BLaER1 treated with 17β-estradiol and CSF1 and Interleukin-3, amounts not matched to agents 10 nM and 100 nM (cell line): ENCODE data around the gene ABHD12B.
A peak's percentile ranks its signal among the peaks of the same experiment; 100 is the strongest.
"Not testable (repeated sequence)": the region's sequence is repeated elsewhere in the genome, so short reads cannot be mapped to it uniquely, and the experiment has no call there.

Experiments
- H3K27ac ChIP-seq, 11 experiments: shearing (Covaris generic); formaldehyde crosslinking; 2 replicates each; pipeline ENCODE4 v1.8.1; 2022
- H3K27me3 ChIP-seq, 11 experiments: shearing (Covaris generic); formaldehyde crosslinking; 2 replicates each; pipeline ENCODE4 v1.8.1; 2022
- H3K36me3 ChIP-seq, 11 experiments: shearing (Covaris generic); formaldehyde crosslinking; 2 replicates each; pipeline ENCODE4 v1.8.1; 2022
- H3K4me1 ChIP-seq, 10 experiments: shearing (Covaris generic); formaldehyde crosslinking; 2 replicates each; pipeline ENCODE4 v1.8.1; 2022
- H3K4me2 ChIP-seq, 11 experiments: shearing (Covaris generic); formaldehyde crosslinking; 2 replicates each; pipeline ENCODE4 v1.8.1; 2022
- H3K4me3 ChIP-seq, 10 experiments: shearing (Covaris generic); formaldehyde crosslinking; 2 replicates each; pipeline ENCODE4 v1.8.1; 2022
- H3K9ac ChIP-seq, 11 experiments: shearing (Covaris generic); formaldehyde crosslinking; 2 replicates each; pipeline ENCODE4 v1.8.1; 2022
- H3K9me3 ChIP-seq, 11 experiments: shearing (Covaris generic); formaldehyde crosslinking; replicated peaks in 1 of 11; 2 replicates each; pipeline ENCODE4 v1.8.1; 2022
- H4K20me1 ChIP-seq, 11 experiments: shearing (Covaris generic); formaldehyde crosslinking; 2 replicates each; pipeline ENCODE4 v1.8.1; 2022
- Cebpa-rat ChIP-seq, 11 experiments: shearing (Covaris generic); IDR thresholded peaks; 2 replicates each; pipeline ENCODE4 v1.8.1; 2022

Gene ABHD12B

GRCh38 chr14:50887476-50887875 is 15.6 kb downstream of the ABHD12B start:
- Histone ChIP-seq H3K9me3 (no peaks in the 10 kb centered on the region), H3K4me1 (0 out of 20 replicates have a peak, but pooled peaks cover 0 to 3% (median 0%) of the 10 kb centered on the region in 10 experiments), H3K4me2 (no peak overlapping the region), H4K20me1 (peaks cover 0 to 56% (median 0%) of the 10 kb centered on the region in 11 experiments; a peak in 3 of 22 replicates), H3K27ac (no peak overlapping the region), H3K4me3 (no peak overlapping the region), H3K36me3 (peaks cover 0 to 91% (median 0%) of the 10 kb centered on the region in 11 experiments; a peak in 5 of 22 replicates), H3K27me3 (no peaks in the 10 kb centered on the region), H3K9ac (no peak overlapping the region)
- TF ChIP-seq Cebpa-rat (IDR thresholded peaks at IDR 0.05), result no peak

GRCh38 chr14:50892255-50892654 is 20.4 kb downstream of the ABHD12B start:
- H3K27ac ChIP-seq, result no peak overlapping the region
- no peaks in the 10 kb centered on the region for H3K4me1 ChIP-seq
- no peak for TF ChIP-seq Cebpa-rat (IDR thresholded peaks at IDR 0.05)
- no peak overlapping the region for H3K4me3 ChIP-seq
- H3K36me3 ChIP-seq, result peaks cover 0 to 56% (median 0%) of the 10 kb centered on the region in 11 experiments; a peak in 4 of 22 replicates
- H3K27me3 ChIP-seq, result no peaks in the 10 kb centered on the region
- H3K9me3 ChIP-seq, result no peaks in the 10 kb centered on the region
- H3K9ac ChIP-seq, result no peak overlapping the region
- H3K4me2 ChIP-seq, result no peak overlapping the region
- H4K20me1 ChIP-seq, result peaks cover 0 to 37% (median 0%) of the 10 kb centered on the region in 11 experiments; a peak in 2 of 22 replicates

- H3K4me2 ChIP-seq, H3K4me3 ChIP-seq, H3K4me1 ChIP-seq, H3K27ac ChIP-seq, H3K9me3 ChIP-seq, H3K27me3 ChIP-seq, H3K9ac ChIP-seq: not testable (repeated sequence)
- H3K36me3 ChIP-seq, result peaks cover 0 to 62% (median 0%) of the 10 kb centered on the region in 11 experiments; a peak in 6 of 22 replicates
- H4K20me1 ChIP-seq, result peaks cover 0 to 15% (median 0%) of the 10 kb centered on the region in 11 experiments; a peak in 2 of 22 replicates
Observed at GRCh38 chr14:50896421-50896820, 24.6 kb downstream of the ABHD12B start.

- not testable (repeated sequence) for H3K9ac ChIP-seq, H3K27me3 ChIP-seq, H3K4me3 ChIP-seq, H3K9me3 ChIP-seq, H3K27ac ChIP-seq, H3K4me2 ChIP-seq
- peaks cover 0 to 14% (median 0%) of the 10 kb centered on the region in 11 experiments; a peak in 2 of 22 replicates for H4K20me1 ChIP-seq
- peaks cover 0 to 12% (median 0%) of the 10 kb centered on the region in 10 experiments; a peak in 5 of 20 replicates for H3K4me1 ChIP-seq
- peaks cover 0 to 59% (median 0%) of the 10 kb centered on the region in 11 experiments; a peak in 6 of 22 replicates for H3K36me3 ChIP-seq
Observed at GRCh38 chr14:50897005-50897404, 25.2 kb downstream of the ABHD12B start.

GRCh38 chr14:50897658-50898175 is 25.9 kb downstream of the ABHD12B start:
- TF ChIP-seq Cebpa-rat (IDR thresholded peaks at IDR 0.05), result no peak
- Histone ChIP-seq H3K9me3 (no peaks in the 10 kb centered on the region), H3K4me2 (no peak overlapping the region), H3K9ac (no peak overlapping the region), H4K20me1 (peaks cover 0 to 15% (median 0%) of the 10 kb centered on the region in 11 experiments; a peak in 1 of 22 replicates), H3K36me3 (peaks cover 0 to 61% (median 0%) of the 10 kb centered on the region in 11 experiments; a peak in 6 of 22 replicates), H3K4me3 (no peak overlapping the region), H3K27me3 (no peaks in the 10 kb centered on the region), H3K27ac (no peak overlapping the region), H3K4me1 (peaks cover 0 to 19% (median 0%) of the 10 kb centered on the region in 10 experiments; a peak in 5 of 20 replicates)

- no peak for TF ChIP-seq Cebpa-rat (IDR thresholded peaks at IDR 0.05)
- Histone ChIP-seq H3K36me3 (peaks cover 0 to 94% (median 0%) of the 10 kb centered on the region in 11 experiments; a peak in 8 of 22 replicates), H4K20me1 (peaks cover 0 to 38% (median 0%) of the 10 kb centered on the region in 11 experiments; a peak in 4 of 22 replicates), H3K27me3 (no peaks in the 10 kb centered on the region), H3K9ac (no peak overlapping the region), H3K27ac (no peak overlapping the region), H3K4me1 (peaks cover 0 to 29% (median 0%) of the 10 kb centered on the region in 10 experiments; a peak in 5 of 20 replicates), H3K4me3 (no peak overlapping the region), H3K4me2 (0 out of 22 replicates have a peak overlapping the region, but pooled peaks of 2 of the 11 experiments have one; percentile 0 to 18), H3K9me3 (peaks cover 0 to 15% (median 0%) of the 10 kb centered on the region in 11 experiments; a peak in 5 of 22 replicates)
Observed at GRCh38 chr14:50901361-50901760, 29.5 kb downstream of the ABHD12B start.

GRCh38 chr14:50904719-50905118 is 32.9 kb downstream of the ABHD12B start:
- no peak overlapping the region for H3K9ac ChIP-seq
- peaks cover 0 to 15% (median 0%) of the 10 kb centered on the region in 11 experiments; a peak in 5 of 22 replicates for H3K9me3 ChIP-seq
- H3K4me2 ChIP-seq, result no peak overlapping the region
- peaks cover 0 to 98% (median 0%) of the 10 kb centered on the region in 11 experiments; a peak in 9 of 22 replicates for H3K36me3 ChIP-seq
- peaks cover 0 to 29% (median 0%) of the 10 kb centered on the region in 10 experiments; a peak in 5 of 20 replicates for H3K4me1 ChIP-seq
- H4K20me1 ChIP-seq, result peaks cover 0 to 54% (median 0%) of the 10 kb centered on the region in 11 experiments; a peak in 4 of 22 replicates
- H3K4me3 ChIP-seq, result no peak overlapping the region
- H3K27ac ChIP-seq, result no peak overlapping the region
- TF ChIP-seq Cebpa-rat (IDR thresholded peaks at IDR 0.05), result no peak
- no peaks in the 10 kb centered on the region for H3K27me3 ChIP-seq

GRCh38 chr14:50906326-50907065 is 34.6 kb downstream of the ABHD12B start:
- Histone ChIP-seq H3K27me3 (no peaks in the 10 kb centered on the region), H3K27ac (no peak overlapping the region), H3K4me1 (peaks cover 0 to 22% (median 0%) of the 10 kb centered on the region in 10 experiments; a peak in 5 of 20 replicates), H4K20me1 (peaks cover 0 to 69% (median 0%) of the 10 kb centered on the region in 11 experiments; a peak in 4 of 22 replicates), H3K9ac (no peak overlapping the region), H3K4me2 (no peak overlapping the region), H3K9me3 (peaks cover 0 to 15% (median 0%) of the 10 kb centered on the region in 11 experiments; a peak in 5 of 22 replicates), H3K4me3 (no peak overlapping the region), H3K36me3 (peaks cover 0 to 99% (median 0%) of the 10 kb centered on the region in 11 experiments; a peak in 9 of 22 replicates)
- TF ChIP-seq Cebpa-rat (IDR thresholded peaks at IDR 0.05), result no peak
